Neural cell (in vitro differentiated cells): ENCODE data around the gene SLC18A2.

ENCODE experiments used
- TAF1 ChIP-seq: IDR thresholded peaks from 2 replicates; pipeline ENCODE4 v1.6.1; 2012; ENCODE audit warnings: low read depth
- TF ChIP-seq, protein P1 (sequence below): fragments of 450-650 bp; IDR thresholded peaks from 2 replicates; pipeline ENCODE4 v1.5.1; 2014; ENCODE audit warnings: antibody characterized with exemption, mild to moderate bottlenecking, moderate library complexity; ENCODE audit not compliant: poor library complexity, severe bottlenecking

- TF ChIP-seq, protein P1, sequence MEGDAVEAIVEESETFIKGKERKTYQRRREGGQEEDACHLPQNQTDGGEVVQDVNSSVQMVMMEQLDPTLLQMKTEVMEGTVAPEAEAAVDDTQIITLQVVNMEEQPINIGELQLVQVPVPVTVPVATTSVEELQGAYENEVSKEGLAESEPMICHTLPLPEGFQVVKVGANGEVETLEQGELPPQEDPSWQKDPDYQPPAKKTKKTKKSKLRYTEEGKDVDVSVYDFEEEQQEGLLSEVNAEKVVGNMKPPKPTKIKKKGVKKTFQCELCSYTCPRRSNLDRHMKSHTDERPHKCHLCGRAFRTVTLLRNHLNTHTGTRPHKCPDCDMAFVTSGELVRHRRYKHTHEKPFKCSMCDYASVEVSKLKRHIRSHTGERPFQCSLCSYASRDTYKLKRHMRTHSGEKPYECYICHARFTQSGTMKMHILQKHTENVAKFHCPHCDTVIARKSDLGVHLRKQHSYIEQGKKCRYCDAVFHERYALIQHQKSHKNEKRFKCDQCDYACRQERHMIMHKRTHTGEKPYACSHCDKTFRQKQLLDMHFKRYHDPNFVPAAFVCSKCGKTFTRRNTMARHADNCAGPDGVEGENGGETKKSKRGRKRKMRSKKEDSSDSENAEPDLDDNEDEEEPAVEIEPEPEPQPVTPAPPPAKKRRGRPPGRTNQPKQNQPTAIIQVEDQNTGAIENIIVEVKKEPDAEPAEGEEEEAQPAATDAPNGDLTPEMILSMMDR = no peak
- no peak for TF ChIP-seq TAF1
Observed at GRCh38 chr10:117264782-117265181, 23.9 kb downstream of the SLC18A2 start.
